Right renal cortex interstitium (tissue), 3 donors: ENCODE results near the gene ATE1. TPM values are rescaled to one million over a fixed set of nuclear protein-coding genes. Genes with fewer than 3 reads are reported as not detected.
"Not testable (repeated sequence)": the region's sequence is repeated elsewhere in the genome, so short reads cannot be mapped to it uniquely, and the experiment has no call there.

Experiments used
- DNase-seq, 3 donors: peaks; one replicate each; pipeline ENCODE4 v3.0.0-alpha.2; 2013; ENCODE audit warnings: low read depth in 3 of 3, low spot score in 2 of 3
- polyA plus RNA-seq, 3 donors: library from polyadenylated mRNA; unstranded; fragments of 120-200 nt; gene quantifications; one replicate each; pipeline ENCODE4 v1.2.1, GENCODE V29; 2013; ENCODE audit not compliant: insufficient read length in 3 of 3

The ATE1 gene
- polyA plus RNA-seq, 3 donors: 36.8 to 45.7 (median 43.2) TPM

GRCh38 chr10:121930268-121931085 is 2.6 kb upstream of the ATE1 start:
- DNase-seq: not testable (repeated sequence)

GRCh38 chr10:121929585-121930267 is 1.9 kb upstream of the ATE1 start:
- not testable (repeated sequence) for DNase-seq

GRCh38 chr10:121928528-121928884 is 675 bp upstream of the ATE1 start:
- DNase-seq: no peak

- DNase-seq: peak in 2 of 3 donors; percentile 34 to 38
Measured at GRCh38 chr10:121927318-121927840, 452 bp downstream of the ATE1 start.

GRCh38 chr10:121926671-121927317 is 1.0 kb downstream of the ATE1 start:
- peak; percentile 36 to 39 (median 38) for DNase-seq

- DNase-seq: no peak
Measured at GRCh38 chr10:121926157-121926556, 1.7 kb downstream of the ATE1 start.

GRCh38 chr10:121921238-121921931 is 6.4 kb downstream of the ATE1 start:
- no peak for DNase-seq

GRCh38 chr10:121919666-121920065 is 8.2 kb downstream of the ATE1 start:
- no peak for DNase-seq

- not testable (repeated sequence) for DNase-seq
Measured at GRCh38 chr10:121918800-121919199, 9.0 kb downstream of the ATE1 start.

- DNase-seq: no peak
Measured at GRCh38 chr10:121914661-121915060, 13.2 kb downstream of the ATE1 start.

- no peak for DNase-seq
Measured at GRCh38 chr10:121911421-121911697, 16.5 kb downstream of the ATE1 start.

- DNase-seq: no peak
Measured at GRCh38 chr10:121910673-121911420, 17.0 kb downstream of the ATE1 start.

GRCh38 chr10:121904888-121905287 is 22.9 kb downstream of the ATE1 start:
- DNase-seq: no peak

GRCh38 chr10:121900443-121901174 is 27.2 kb downstream of the ATE1 start:
- DNase-seq: peak; percentile 75 to 84 (median 78)

GRCh38 chr10:121899727-121900126 is 28.1 kb downstream of the ATE1 start:
- DNase-seq: no peak

- DNase-seq: no peak
Measured at GRCh38 chr10:121891103-121891502, 36.7 kb downstream of the ATE1 start.

GRCh38 chr10:121889212-121889611 is 38.6 kb downstream of the ATE1 start:
- no peak for DNase-seq

GRCh38 chr10:121886997-121887622 is 40.7 kb downstream of the ATE1 start:
- peak in 1 of 3 donors; percentile 36 for DNase-seq

GRCh38 chr10:121886181-121886580 is 41.6 kb downstream of the ATE1 start:
- no peak for DNase-seq
